ENCODE measurements around the gene TMA16. TPM values are rescaled to one million over a fixed set of nuclear protein-coding genes. Genes with fewer than 3 reads are reported as not detected.
A peak's percentile ranks its signal among the peaks of the same experiment; 100 is the strongest.

TMA16 gene
- total and polyA plus RNA-seq, 2 donors from 2014 or later: 12.8 to 26.9 TPM

DNA sequence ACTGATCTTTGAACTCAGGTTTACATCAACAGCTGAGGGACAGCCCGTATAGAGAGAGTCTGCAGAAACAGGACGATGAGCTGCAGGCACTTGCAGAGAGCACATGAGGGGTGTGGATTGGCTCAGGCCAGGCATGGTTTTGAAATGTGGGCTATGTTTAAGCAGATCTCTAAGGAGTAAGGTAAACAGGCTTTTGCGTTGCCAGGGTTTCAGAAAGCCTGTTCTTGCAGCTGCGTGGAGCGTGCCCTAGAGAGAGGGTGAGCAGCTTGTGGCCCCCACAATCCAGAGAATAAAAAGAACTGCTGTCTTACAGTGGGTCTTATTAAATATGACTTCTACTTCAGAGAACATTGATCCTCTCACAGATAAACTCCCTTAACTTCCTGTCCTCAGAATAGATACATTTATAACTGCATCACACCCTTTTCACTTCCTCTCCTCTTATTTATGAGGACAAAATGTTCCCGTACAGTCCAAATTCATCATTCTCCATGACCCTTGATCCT is 64.1 kb downstream of the TMA16 start:
- peak in 3 of 5 donors; percentile 9 to 50 (median 12) for DNase-seq
- no peak for FAIRE-seq
- Histone ChIP-seq H3K27me3 (ENCODE audit: control insufficient read depth, insufficient read depth, low read length) (no peaks in the 10 kb centered on the region), H3K36me3 (ENCODE audit: control insufficient read depth in 2 of 3, insufficient read depth in 3 of 3, low read length in 3 of 3) (no peaks in the 10 kb centered on the region), H3K9ac (ENCODE audit: low read length in 3 of 3) (no peak overlapping the region), H3K27ac (ENCODE audit: low read depth in 2 of 2, low read length in 2 of 2) (no peak overlapping the region), H3K4me3 (ENCODE audit: low read length in 3 of 3) (no peak overlapping the region), H3K4me1 (ENCODE audit: control insufficient read depth in 2 of 3, insufficient read depth in 2 of 3, low read depth in 1 of 3, low read length in 3 of 3) (no peaks in the 10 kb centered on the region), H3K9me3 (ENCODE audit: control insufficient read depth in 2 of 3, insufficient read depth in 1 of 3, low read length in 3 of 3) (no peaks in the 10 kb centered on the region)
- intact Hi-C loops (cut with DNase I): no loop called here
- TF ChIP-seq, protein P1, sequence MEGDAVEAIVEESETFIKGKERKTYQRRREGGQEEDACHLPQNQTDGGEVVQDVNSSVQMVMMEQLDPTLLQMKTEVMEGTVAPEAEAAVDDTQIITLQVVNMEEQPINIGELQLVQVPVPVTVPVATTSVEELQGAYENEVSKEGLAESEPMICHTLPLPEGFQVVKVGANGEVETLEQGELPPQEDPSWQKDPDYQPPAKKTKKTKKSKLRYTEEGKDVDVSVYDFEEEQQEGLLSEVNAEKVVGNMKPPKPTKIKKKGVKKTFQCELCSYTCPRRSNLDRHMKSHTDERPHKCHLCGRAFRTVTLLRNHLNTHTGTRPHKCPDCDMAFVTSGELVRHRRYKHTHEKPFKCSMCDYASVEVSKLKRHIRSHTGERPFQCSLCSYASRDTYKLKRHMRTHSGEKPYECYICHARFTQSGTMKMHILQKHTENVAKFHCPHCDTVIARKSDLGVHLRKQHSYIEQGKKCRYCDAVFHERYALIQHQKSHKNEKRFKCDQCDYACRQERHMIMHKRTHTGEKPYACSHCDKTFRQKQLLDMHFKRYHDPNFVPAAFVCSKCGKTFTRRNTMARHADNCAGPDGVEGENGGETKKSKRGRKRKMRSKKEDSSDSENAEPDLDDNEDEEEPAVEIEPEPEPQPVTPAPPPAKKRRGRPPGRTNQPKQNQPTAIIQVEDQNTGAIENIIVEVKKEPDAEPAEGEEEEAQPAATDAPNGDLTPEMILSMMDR (IDR thresholded peaks at IDR 0.05; ENCODE audit: borderline replicate concordance, extremely low read depth, insufficient read depth): no peak

DNA sequence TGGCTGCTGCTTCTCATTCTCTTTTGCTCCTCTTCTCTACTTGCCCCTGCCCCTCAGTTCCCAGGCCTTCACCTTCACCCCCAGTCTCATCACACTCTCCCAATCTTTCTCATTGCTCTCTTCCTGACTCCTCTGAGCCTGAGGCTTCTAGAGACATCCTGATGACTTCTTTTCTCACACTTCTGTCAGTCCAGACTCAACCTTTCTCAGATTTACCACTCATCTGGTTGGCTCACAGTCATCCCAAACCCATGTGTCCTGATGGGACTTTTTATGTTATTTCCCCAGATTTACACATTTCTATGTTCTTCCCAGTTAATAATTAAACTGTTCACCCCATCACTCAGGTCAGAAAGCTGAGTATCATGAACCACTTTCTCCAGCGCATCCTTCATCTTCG is 68.0 kb downstream of the TMA16 start:
- TF ChIP-seq, protein P1 (IDR thresholded peaks at IDR 0.05; ENCODE audit: borderline replicate concordance, extremely low read depth, insufficient read depth): no peak
- intact Hi-C loops (cut with DNase I): no loop called here

DNA sequence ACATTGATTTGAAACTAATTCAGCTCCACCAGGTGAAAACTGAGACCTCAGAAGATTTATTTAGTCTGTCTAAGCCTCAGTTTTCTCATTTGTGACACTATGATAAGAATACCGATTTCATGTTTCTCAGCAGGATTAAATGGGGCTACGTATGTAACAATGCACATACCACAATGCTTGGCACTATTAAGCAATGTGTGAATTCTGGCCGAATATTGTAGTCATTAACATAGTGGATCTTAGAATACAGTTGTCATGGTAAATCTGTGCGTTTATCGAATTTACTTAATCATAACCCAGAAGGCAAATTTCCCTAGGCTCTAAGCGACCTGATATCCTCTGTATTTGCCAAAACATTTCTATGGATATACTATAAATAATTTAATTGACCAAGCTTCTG is 69.1 kb downstream of the TMA16 start:
- FAIRE-seq: no peak
- no peaks in the 10 kb centered on the region for H3K36me3 ChIP-seq (ENCODE audit: control insufficient read depth in 2 of 3, insufficient read depth in 3 of 3, low read length in 3 of 3)
- no peak overlapping the region for H3K27ac ChIP-seq (ENCODE audit: low read depth in 2 of 2, low read length in 2 of 2)
- intact Hi-C loops (cut with DNase I): no loop called here
- no peaks in the 10 kb centered on the region for H3K4me1 ChIP-seq (ENCODE audit: control insufficient read depth in 2 of 3, insufficient read depth in 2 of 3, low read depth in 1 of 3, low read length in 3 of 3)
- no peaks in the 10 kb centered on the region for H3K9me3 ChIP-seq (ENCODE audit: control insufficient read depth in 2 of 3, insufficient read depth in 1 of 3, low read length in 3 of 3)
- no peak overlapping the region for H3K4me3 ChIP-seq (ENCODE audit: low read length in 3 of 3)
- TF ChIP-seq, protein P1 (IDR thresholded peaks at IDR 0.05; ENCODE audit: borderline replicate concordance, extremely low read depth, insufficient read depth): no peak
- H3K9ac ChIP-seq (ENCODE audit: low read length in 3 of 3): no peak overlapping the region
- DNase-seq: no peak
- H3K27me3 ChIP-seq (ENCODE audit: control insufficient read depth, insufficient read depth, low read length): no peaks in the 10 kb centered on the region

More for the DNA sequence above, 68.0 kb downstream of the TMA16 start:
- Histone ChIP-seq H3K27ac (ENCODE audit: low read depth in 2 of 2, low read length in 2 of 2) (no peak overlapping the region), H3K36me3 (ENCODE audit: control insufficient read depth in 2 of 3, insufficient read depth in 3 of 3, low read length in 3 of 3) (no peaks in the 10 kb centered on the region), H3K4me3 (ENCODE audit: low read length in 3 of 3) (no peak overlapping the region), H3K9me3 (ENCODE audit: control insufficient read depth in 2 of 3, insufficient read depth in 1 of 3, low read length in 3 of 3) (no peaks in the 10 kb centered on the region), H3K27me3 (ENCODE audit: control insufficient read depth, insufficient read depth, low read length) (no peaks in the 10 kb centered on the region), H3K9ac (ENCODE audit: low read length in 3 of 3) (no peak overlapping the region), H3K4me1 (ENCODE audit: control insufficient read depth in 2 of 3, insufficient read depth in 2 of 3, low read depth in 1 of 3, low read length in 3 of 3) (no peaks in the 10 kb centered on the region)
- FAIRE-seq (no peak), DNase-seq (no peak)

DNA sequence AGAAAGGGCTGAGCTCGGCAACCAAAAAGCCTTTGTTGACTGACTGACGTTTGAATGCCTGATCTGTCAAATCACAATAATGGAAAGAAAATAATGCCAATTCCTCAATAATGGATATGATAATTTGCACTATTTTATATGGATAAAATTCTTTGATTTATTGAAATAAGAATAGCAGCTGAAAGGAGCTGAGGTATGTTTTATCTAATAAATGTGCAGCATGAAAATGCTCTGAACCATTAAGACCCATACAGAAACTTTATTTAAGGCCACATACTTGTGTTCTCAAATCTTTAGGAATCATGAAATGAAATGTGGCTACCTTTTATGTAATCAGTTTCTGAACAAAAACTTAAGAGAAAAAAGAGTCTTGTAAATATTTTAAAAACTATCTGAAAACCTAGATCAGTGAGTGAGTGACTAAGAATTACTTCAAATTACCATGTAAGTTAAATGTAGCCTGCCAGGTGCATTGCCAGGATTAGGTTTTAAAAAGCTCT is 69.8 kb downstream of the TMA16 start:
- H3K27me3 ChIP-seq (ENCODE audit: control insufficient read depth, insufficient read depth, low read length): no peaks in the 10 kb centered on the region
- H3K27ac ChIP-seq (ENCODE audit: low read depth in 2 of 2, low read length in 2 of 2): no peak overlapping the region
- no peak overlapping the region for H3K9ac ChIP-seq (ENCODE audit: low read length in 3 of 3)
- H3K4me1 ChIP-seq (ENCODE audit: control insufficient read depth in 2 of 3, insufficient read depth in 2 of 3, low read depth in 1 of 3, low read length in 3 of 3): no peaks in the 10 kb centered on the region
- FAIRE-seq: no peak
- intact Hi-C loops (cut with DNase I): no loop called here
- DNase-seq: no peak
- no peaks in the 10 kb centered on the region for H3K9me3 ChIP-seq (ENCODE audit: control insufficient read depth in 2 of 3, insufficient read depth in 1 of 3, low read length in 3 of 3)
- no peaks in the 10 kb centered on the region for H3K36me3 ChIP-seq (ENCODE audit: control insufficient read depth in 2 of 3, insufficient read depth in 3 of 3, low read length in 3 of 3)
- no peak overlapping the region for H3K4me3 ChIP-seq (ENCODE audit: low read length in 3 of 3)
- TF ChIP-seq, protein P1 (IDR thresholded peaks at IDR 0.05; ENCODE audit: borderline replicate concordance, extremely low read depth, insufficient read depth): no peak
